Measurements from ENCODE around the gene SPRY4. TPM values are rescaled to one million over a fixed set of nuclear protein-coding genes. Genes with fewer than 3 reads are reported as not detected.
A peak's percentile ranks its signal among the peaks of the same experiment; 100 is the strongest.

Gene SPRY4
- total and polyA plus RNA-seq, 2 donors (not counting 1 experiment from before 2014, with no cell fraction given) = 4.5 to 6.0 TPM

DNA sequence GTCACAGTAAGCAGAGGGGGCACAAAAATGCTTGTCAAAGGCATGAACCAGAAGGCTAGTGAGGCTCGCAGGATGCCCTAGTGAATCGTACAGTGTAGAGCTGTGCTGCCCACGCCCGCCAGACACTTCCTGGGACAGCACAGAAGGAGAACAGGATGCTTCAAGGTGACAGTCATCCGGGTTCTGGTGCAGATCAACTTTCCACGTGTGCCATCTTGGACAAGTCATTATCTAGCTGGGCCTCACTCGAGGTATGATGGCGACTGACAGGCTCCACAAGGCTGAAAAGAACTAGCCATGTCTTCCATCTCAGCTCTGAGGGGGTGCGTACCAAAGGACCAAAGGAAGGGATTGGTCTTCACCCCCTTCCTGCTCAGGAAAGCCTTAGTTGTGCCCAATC lies 14.0 kb downstream of the SPRY4 start:
- H3K9ac ChIP-seq (ENCODE audit: insufficient read depth, low read length) = no peak overlapping the region
- no peaks in the 10 kb centered on the region for H3K9me3 ChIP-seq (ENCODE audit: control insufficient read depth, insufficient read depth, low read depth, low read length)
- peaks cover 78% of the 10 kb centered on the region for H3K79me2 ChIP-seq (ENCODE audit: control insufficient read depth, insufficient read depth, low read length)
- H3K4me2 ChIP-seq (ENCODE audit: extremely low read depth, insufficient read depth, low read length) = peak overlapping the region; percentile 46
- no peak overlapping the region for H3K4me3 ChIP-seq (replicated peaks in 1 of 4; ENCODE audit: control extremely low read depth in 1 of 4, insufficient read depth in 1 of 4, low read depth in 3 of 4, low read length in 4 of 4)
- H3K27ac ChIP-seq (ENCODE audit: insufficient read depth, low read length) = peak overlapping the region; percentile 9
- H2AFZ ChIP-seq (ENCODE audit: low read length) = no peak overlapping the region
- peaks cover 29% of the 10 kb centered on the region for H3K4me1 ChIP-seq (ENCODE audit: control insufficient read depth, extremely low read depth, insufficient read depth, low read length)
- no peak for DNase-seq (ENCODE audit: low read depth in 2 of 2)
- H3K27me3 ChIP-seq (ENCODE audit: control insufficient read depth, insufficient read depth, low read length) = no peaks in the 10 kb centered on the region
- TF ChIP-seq, protein P1, sequence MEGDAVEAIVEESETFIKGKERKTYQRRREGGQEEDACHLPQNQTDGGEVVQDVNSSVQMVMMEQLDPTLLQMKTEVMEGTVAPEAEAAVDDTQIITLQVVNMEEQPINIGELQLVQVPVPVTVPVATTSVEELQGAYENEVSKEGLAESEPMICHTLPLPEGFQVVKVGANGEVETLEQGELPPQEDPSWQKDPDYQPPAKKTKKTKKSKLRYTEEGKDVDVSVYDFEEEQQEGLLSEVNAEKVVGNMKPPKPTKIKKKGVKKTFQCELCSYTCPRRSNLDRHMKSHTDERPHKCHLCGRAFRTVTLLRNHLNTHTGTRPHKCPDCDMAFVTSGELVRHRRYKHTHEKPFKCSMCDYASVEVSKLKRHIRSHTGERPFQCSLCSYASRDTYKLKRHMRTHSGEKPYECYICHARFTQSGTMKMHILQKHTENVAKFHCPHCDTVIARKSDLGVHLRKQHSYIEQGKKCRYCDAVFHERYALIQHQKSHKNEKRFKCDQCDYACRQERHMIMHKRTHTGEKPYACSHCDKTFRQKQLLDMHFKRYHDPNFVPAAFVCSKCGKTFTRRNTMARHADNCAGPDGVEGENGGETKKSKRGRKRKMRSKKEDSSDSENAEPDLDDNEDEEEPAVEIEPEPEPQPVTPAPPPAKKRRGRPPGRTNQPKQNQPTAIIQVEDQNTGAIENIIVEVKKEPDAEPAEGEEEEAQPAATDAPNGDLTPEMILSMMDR (conservative IDR thresholded peaks at IDR 0.05 in 1 of 2, IDR thresholded peaks at IDR 0.05 in 1 of 2; ENCODE audit: low read depth in 1 of 2, low read length in 2 of 2) = no peak
- TF ChIP-seq EZH2 (IDR thresholded peaks at IDR 0.05; ENCODE audit: low read length, missing control alignments) = no peak
- H3K36me3 ChIP-seq (ENCODE audit: control insufficient read depth, insufficient read depth, low read length) = peaks cover 26% of the 10 kb centered on the region
- H4K20me1 ChIP-seq (ENCODE audit: control insufficient read depth, extremely low read depth, insufficient read depth, low read length) = no peaks in the 10 kb centered on the region

DNA sequence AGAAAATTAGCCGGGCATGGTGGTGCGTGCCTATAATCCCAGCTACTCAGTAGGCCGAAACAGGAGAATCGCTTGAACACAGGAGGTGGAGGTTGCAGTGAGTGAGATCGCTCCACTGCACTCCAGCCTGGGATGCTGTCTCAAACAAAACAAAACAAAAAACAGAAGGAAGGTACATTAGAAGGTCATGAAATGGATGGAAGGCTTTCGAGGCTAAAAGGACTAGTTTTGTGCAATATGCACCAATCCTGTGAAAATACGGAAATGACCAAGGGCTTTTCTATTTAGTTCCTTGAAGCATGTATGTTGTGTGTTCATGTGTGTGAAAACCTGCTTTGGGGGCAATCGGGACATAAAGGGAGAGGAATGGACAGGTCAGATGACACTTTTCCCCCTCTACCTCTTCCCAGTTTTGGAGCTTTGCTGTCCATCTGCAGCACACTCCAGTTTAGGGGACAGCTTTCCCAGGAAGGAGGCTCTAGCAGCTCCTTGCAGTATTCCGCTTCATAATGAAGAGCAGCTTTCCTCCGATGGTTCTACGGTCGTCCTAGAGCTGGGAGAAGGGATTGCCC lies 15.0 kb downstream of the SPRY4 start:
- Histone ChIP-seq H3K4me2 (ENCODE audit: extremely low read depth, insufficient read depth, low read length) (no peak overlapping the region), H3K4me1 (ENCODE audit: control insufficient read depth, extremely low read depth, insufficient read depth, low read length) (peaks cover 24% of the 10 kb centered on the region), H3K4me3 (replicated peaks in 1 of 4; ENCODE audit: control extremely low read depth in 1 of 4, insufficient read depth in 1 of 4, low read depth in 3 of 4, low read length in 4 of 4) (no peak overlapping the region), H3K9me3 (ENCODE audit: control insufficient read depth, insufficient read depth, low read depth, low read length) (no peaks in the 10 kb centered on the region), H3K9ac (ENCODE audit: insufficient read depth, low read length) (no peak overlapping the region), H2AFZ (ENCODE audit: low read length) (no peak overlapping the region), H3K79me2 (ENCODE audit: control insufficient read depth, insufficient read depth, low read length) (peaks cover 71% of the 10 kb centered on the region), H3K36me3 (ENCODE audit: control insufficient read depth, insufficient read depth, low read length) (peaks cover 26% of the 10 kb centered on the region), H4K20me1 (ENCODE audit: control insufficient read depth, extremely low read depth, insufficient read depth, low read length) (no peaks in the 10 kb centered on the region), H3K27me3 (ENCODE audit: control insufficient read depth, insufficient read depth, low read length) (no peaks in the 10 kb centered on the region), H3K27ac (ENCODE audit: insufficient read depth, low read length) (no peak overlapping the region)
- DNase-seq (ENCODE audit: low read depth in 2 of 2) = no peak
- TF ChIP-seq, protein P1 (conservative IDR thresholded peaks at IDR 0.05 in 1 of 2, IDR thresholded peaks at IDR 0.05 in 1 of 2; ENCODE audit: low read depth in 1 of 2, low read length in 2 of 2) = no peak
- no peak for TF ChIP-seq EZH2 (IDR thresholded peaks at IDR 0.05; ENCODE audit: low read length, missing control alignments)

DNA sequence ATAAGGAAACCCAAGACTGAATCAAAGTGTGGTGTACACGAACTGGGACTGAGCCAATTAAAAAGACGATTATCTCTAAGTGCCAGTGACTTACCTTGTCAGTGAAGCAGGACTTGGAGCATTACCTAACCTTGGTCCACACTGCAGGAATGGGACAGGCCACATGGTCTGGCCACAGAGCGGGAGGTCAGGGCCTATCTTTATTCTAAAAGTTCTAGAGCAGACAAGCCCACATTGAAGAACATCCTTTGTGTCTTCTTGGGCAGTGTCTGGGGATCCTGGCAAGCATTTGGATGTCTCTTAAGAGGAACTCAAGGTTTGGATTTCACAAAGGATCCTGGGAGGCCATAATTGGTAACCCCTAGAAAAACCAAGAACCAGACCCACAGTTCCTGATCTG lies 16.5 kb downstream of the SPRY4 start:
- peaks cover 18% of the 10 kb centered on the region for H3K36me3 ChIP-seq (ENCODE audit: control insufficient read depth, insufficient read depth, low read length)
- H3K79me2 ChIP-seq (ENCODE audit: control insufficient read depth, insufficient read depth, low read length) = peaks cover 64% of the 10 kb centered on the region
- H4K20me1 ChIP-seq (ENCODE audit: control insufficient read depth, extremely low read depth, insufficient read depth, low read length) = no peaks in the 10 kb centered on the region

More for the DNA sequence above, 16.5 kb downstream of the SPRY4 start:
- TF ChIP-seq EZH2 (IDR thresholded peaks at IDR 0.05; ENCODE audit: low read length, missing control alignments) = no peak
- TF ChIP-seq, protein P1 (conservative IDR thresholded peaks at IDR 0.05 in 1 of 2, IDR thresholded peaks at IDR 0.05 in 1 of 2; ENCODE audit: low read depth in 1 of 2, low read length in 2 of 2) = no peak
- Histone ChIP-seq H3K4me2 (ENCODE audit: extremely low read depth, insufficient read depth, low read length) (no peak overlapping the region), H3K27ac (ENCODE audit: insufficient read depth, low read length) (no peak overlapping the region), H3K4me3 (replicated peaks in 1 of 4; ENCODE audit: control extremely low read depth in 1 of 4, insufficient read depth in 1 of 4, low read depth in 3 of 4, low read length in 4 of 4) (no peak overlapping the region), H3K27me3 (ENCODE audit: control insufficient read depth, insufficient read depth, low read length) (no peaks in the 10 kb centered on the region), H3K4me1 (ENCODE audit: control insufficient read depth, extremely low read depth, insufficient read depth, low read length) (peaks cover 20% of the 10 kb centered on the region), H3K9ac (ENCODE audit: insufficient read depth, low read length) (no peak overlapping the region), H3K9me3 (ENCODE audit: control insufficient read depth, insufficient read depth, low read depth, low read length) (no peaks in the 10 kb centered on the region), H2AFZ (ENCODE audit: low read length) (no peak overlapping the region)
- DNase-seq (ENCODE audit: low read depth in 2 of 2) = no peak

Data from fibroblast of lung (primary cell).